Measurements from ENCODE around the gene ASS1.

GRCh38 chr9:130528674-130529073 lies 83.9 kb downstream of the ASS1 start:
- TF ChIP-seq CTCF (conservative IDR thresholded peaks at IDR 0.05; ENCODE audit: low read depth, low read length) (no peak), EZH2 (IDR thresholded peaks at IDR 0.05; ENCODE audit: borderline replicate concordance, low read depth, low read length, poor library complexity, severe bottlenecking) (no peak)
